ENCODE results near the gene CASP14.

CASP14 gene

DNA sequence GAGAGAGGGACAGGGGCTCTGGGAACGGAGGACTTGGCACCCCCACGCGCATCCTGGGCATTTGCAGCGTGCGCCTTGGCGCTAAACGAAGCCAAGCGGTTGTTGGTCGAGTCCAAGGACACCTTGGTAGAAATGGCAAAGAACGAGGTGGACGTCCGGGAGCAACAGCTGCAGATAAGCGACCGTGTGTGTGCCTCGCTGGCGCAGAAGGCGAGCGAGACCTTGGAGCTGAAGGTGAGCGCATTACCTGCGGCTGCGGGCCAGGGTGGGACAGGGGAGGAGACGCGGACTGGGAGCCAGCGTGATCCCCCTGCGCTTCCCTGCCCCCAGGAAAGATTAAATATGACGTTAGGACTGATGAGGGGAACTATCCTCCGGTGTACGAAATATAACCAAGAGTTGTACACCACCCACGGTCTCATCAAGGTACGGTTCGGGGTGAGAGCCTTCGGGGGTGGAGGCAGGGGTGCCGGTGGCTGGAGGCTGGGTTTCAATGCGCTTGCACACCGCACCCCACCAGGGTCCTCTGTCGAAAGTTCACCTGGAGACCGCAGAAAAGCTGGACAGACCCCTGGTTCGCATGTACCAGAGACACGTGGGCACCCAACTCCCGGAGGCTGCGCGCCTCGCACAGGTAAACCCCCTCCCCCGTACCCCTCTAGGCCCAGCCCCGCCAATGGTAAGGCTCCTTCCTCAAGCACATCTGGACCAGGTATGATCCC, 27.8 kb upstream of the CASP14 start:
- TF ChIP-seq, protein P1, sequence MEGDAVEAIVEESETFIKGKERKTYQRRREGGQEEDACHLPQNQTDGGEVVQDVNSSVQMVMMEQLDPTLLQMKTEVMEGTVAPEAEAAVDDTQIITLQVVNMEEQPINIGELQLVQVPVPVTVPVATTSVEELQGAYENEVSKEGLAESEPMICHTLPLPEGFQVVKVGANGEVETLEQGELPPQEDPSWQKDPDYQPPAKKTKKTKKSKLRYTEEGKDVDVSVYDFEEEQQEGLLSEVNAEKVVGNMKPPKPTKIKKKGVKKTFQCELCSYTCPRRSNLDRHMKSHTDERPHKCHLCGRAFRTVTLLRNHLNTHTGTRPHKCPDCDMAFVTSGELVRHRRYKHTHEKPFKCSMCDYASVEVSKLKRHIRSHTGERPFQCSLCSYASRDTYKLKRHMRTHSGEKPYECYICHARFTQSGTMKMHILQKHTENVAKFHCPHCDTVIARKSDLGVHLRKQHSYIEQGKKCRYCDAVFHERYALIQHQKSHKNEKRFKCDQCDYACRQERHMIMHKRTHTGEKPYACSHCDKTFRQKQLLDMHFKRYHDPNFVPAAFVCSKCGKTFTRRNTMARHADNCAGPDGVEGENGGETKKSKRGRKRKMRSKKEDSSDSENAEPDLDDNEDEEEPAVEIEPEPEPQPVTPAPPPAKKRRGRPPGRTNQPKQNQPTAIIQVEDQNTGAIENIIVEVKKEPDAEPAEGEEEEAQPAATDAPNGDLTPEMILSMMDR (IDR thresholded peaks at IDR 0.05; ENCODE audit: control insufficient read depth, insufficient read depth, low read depth, low read length, missing control alignments), result no peak
- H3K4me3 ChIP-seq (ENCODE audit: control insufficient read depth, low read depth, low read length), result no peak overlapping the region
- DNase-seq (ENCODE audit: low read depth), result no peak

DNA sequence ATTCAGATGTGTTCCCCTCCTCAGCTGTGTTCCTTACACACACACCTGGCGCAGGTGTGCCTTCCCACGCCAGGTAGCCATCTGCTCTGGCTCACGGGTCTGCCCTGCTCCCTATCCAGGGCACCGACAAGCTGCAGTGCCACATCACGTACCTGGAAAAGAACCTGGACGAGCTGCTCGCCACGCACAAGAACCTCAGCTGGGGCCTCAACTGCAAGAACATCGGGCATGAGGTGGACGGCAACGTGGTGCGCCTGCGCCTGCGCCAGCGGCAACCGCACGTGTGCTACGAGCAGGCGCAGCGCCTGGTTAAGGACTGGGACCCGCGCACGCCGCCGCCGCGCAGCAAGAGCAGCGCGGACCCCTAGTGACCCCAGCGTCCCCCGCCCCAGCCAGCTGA, 26.5 kb upstream of the CASP14 start:
- TF ChIP-seq, protein P1 (IDR thresholded peaks at IDR 0.05; ENCODE audit: control insufficient read depth, insufficient read depth, low read depth, low read length, missing control alignments), result no peak
- DNase-seq (ENCODE audit: low read depth), result no peak
- H3K4me3 ChIP-seq (ENCODE audit: control insufficient read depth, low read depth, low read length), result no peak overlapping the region

GRCh38 chr19:15025217-15025616, 24.1 kb upstream of the CASP14 start:
- DNase-seq (ENCODE audit: low read depth), result no peak
- H3K4me3 ChIP-seq (ENCODE audit: control insufficient read depth, low read depth, low read length), result no peak overlapping the region
- TF ChIP-seq, protein P1 (IDR thresholded peaks at IDR 0.05; ENCODE audit: control insufficient read depth, insufficient read depth, low read depth, low read length, missing control alignments), result no peak

DNA sequence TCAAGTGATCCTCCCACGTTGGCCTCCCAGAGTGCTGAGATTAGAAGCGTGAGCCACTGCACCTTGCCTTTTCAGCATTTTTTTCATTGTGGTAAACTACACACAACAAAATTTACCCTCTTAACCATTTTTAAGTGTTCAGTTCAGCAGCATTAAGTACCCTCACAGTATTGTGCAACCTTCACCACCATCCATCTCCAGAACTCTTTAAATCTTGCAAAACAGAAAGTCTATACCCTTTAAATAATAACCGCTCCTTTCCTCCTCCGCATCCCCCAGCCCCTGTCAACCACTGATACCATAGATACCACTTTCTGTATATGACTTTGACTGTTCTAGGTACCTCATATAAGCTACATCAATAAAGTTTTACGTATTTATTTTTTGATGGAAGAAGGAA, 20.8 kb upstream of the CASP14 start:
- H3K4me3 ChIP-seq (ENCODE audit: control insufficient read depth, low read depth, low read length), result no peak overlapping the region
- DNase-seq (ENCODE audit: low read depth), result no peak

DNA sequence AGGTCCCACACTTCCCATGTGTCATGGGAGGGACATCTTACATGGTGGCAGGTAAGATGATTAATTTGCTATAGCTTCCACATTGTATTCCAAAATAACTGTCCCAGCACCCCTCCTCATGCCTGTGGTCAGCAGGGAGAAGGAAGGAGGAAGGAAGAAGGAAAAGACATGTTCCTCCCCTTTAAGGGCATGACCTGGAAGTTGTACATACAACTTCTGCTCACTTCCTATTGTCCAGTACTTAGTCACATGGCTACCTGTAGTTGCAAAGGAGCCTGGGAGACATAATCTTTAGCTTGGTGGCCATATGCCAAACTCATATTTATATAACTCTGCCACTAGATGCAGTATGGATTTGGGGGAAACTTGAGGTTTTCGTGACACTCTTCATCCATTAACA, 17.6 kb upstream of the CASP14 start:
- TF ChIP-seq, protein P1 (IDR thresholded peaks at IDR 0.05; ENCODE audit: control insufficient read depth, insufficient read depth, low read depth, low read length, missing control alignments), result no peak
- no peak for DNase-seq (ENCODE audit: low read depth)
- no peak overlapping the region for H3K4me3 ChIP-seq (ENCODE audit: control insufficient read depth, low read depth, low read length)

More for the DNA sequence above, 20.8 kb upstream of the CASP14 start:
- TF ChIP-seq, protein P1 (IDR thresholded peaks at IDR 0.05; ENCODE audit: control insufficient read depth, insufficient read depth, low read depth, low read length, missing control alignments), result no peak

DNA sequence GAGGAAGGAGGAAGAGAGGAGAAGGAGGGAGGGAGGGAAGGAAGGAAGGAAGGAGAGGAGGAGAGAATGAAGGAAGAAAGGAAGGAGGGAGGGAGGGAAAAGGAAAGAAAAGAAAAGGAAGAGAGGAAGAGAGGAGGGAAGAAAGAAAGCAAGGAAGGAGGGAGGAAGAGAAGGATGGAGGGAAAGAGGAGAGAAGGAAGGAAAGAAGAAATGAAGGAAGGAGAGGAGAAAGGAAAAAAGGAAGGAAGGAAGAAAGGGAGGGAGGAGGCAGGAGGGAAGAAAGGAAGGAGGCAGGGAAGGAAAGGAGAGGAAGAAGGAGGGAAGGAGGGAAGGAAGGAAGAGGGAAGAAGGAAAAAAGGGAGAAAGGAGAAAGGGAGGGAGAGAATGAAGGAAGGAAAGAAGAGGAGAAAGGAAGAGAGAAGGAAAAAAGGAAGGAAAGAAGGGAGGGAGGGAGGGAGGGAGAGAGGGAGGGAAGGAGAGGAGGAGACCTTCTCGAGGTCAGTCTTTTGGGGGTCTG, 13.4 kb upstream of the CASP14 start:
- TF ChIP-seq, protein P1 (IDR thresholded peaks at IDR 0.05; ENCODE audit: control insufficient read depth, insufficient read depth, low read depth, low read length, missing control alignments), result no peak
- no peak overlapping the region for H3K4me3 ChIP-seq (ENCODE audit: control insufficient read depth, low read depth, low read length)
- no peak for DNase-seq (ENCODE audit: low read depth)

All from AG09309 (cell line).